ENCODE measurements around the gene BORCS8.
A peak's percentile ranks its signal among the peaks of the same experiment; 100 is the strongest.
"Not testable (repeated sequence)": the region's sequence is repeated elsewhere in the genome, so short reads cannot be mapped to it uniquely, and the experiment has no call there.

Gene BORCS8

DNA sequence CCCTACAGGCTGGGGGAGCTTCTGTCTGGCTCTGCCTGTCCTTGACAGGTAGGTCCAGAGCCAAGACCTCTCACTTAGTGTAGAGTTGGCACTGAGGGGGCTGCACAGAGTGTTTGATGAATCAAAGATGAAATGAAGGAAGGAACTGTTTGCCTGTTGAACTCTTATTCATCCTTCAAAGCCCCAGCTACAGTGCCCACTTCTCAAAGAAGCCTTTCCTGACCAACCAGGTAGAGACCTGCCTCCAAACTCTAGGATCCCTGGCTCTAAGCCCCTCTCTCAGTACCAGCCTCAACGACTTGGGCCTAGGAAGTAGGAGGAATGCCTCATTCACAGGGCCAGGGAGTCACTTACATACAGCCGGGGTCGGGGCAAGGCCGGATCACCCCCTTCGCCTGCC lies 44.6 kb downstream of the BORCS8 start:
- no peak for DNase-seq

DNA sequence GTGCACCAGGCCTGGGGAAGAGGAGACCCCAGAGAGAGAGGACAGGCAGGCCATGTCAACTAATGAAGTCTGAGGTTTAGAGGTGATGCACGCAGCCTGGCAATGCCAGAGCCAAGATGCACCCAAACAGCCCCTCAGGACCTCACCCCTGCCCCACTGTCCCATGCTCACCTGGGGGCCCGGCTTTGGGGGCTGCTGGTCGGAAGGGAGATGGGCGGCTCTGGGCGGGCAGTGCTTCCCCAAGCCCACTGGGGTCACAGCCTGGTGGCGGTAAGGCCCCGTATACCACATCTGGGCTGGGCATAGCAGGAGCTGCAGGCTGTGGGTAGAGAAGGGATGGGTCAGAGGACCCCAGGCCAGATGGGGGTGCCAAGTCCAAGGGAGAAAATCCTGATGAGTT lies 45.1 kb downstream of the BORCS8 start:
- no peak for DNase-seq

GRCh38 chr19:19145684-19146608 lies 46.0 kb downstream of the BORCS8 start:
- DNase-seq, result peak; percentile 56 to 82 (median 76)

DNA sequence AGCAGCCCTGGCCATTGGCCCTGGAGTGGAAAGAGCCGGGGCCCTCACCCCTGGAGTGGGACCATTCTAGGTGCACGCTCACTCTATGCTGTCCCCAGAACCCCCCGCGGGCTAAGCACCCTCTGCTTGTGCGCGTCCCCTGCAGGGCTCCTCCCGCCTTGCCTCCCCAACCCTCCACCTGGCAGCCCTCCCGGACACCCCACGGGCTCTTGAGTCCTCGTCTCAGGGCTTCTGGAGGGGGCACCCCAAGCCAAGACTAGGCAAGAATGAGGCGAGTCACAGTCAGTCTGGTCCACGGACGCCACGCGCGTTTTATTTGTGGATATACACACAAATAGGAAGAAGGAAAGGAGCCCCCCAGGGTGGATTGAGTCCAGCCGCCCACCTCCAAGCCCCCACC lies 46.7 kb downstream of the BORCS8 start:
- DNase-seq, result no peak

- no peak for DNase-seq
Observed at GRCh38 chr19:19142347-19142746, 49.6 kb downstream of the BORCS8 start.

DNA sequence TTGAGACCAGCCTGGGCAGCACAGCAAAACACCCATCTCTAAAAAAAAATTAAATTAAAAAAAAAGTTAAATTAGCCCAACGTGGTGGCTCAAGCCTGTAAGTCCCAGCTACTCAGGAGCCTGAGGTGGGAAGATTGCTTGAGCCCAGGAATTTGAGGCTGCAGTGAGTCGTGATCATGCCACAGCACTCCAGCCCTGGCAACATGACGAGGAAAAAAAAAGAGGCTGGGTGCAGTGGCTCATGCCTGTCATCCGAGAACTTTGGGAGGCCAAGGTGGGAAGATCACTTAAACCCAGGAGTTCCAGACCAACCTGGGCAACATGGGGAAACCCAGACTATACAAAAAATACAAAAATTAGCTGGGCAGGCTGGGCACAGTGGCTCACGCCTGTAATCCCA lies 51.5 kb downstream of the BORCS8 start:
- DNase-seq, result no peak

GRCh38 chr19:19139876-19140229 lies 52.1 kb downstream of the BORCS8 start:
- DNase-seq, result no peak

GRCh38 chr19:19138109-19138981 lies 53.6 kb downstream of the BORCS8 start, which contains the start of gene TMEM161A:
Gene TMEM161A (minus strand): TSS chr19:19138478. CDS start chr19:19138428, 50 bp downstream.
- DNase-seq, result peak; percentile 85 to 97 (median 91)

DNA sequence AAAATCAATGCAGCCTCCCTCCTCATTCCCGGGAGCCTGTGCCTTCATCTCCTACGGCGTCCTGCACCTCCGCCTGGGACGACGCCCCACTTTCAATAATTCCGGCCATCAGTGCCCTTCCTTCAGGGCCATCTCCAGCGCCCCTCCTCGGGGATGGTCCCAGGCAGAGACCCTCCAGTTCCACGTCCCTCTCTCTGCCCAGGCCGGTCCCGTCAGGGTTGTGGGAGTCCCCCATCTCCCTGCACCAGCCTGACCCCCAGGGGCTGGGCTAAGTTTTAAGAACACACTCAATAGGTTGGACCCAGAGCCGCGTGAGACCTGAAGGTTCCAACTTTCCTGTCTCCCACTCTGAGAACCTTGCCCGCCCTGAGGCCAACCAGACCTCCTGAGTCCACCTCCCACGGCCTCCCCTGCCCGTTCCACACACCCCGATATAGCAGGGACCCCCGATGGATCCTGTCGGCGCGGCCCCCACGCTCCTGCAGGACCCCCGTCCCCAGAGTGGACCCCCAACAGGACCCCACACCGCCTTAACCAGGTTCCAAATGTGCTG lies 54.3 kb downstream of the BORCS8 start:
- no peak for DNase-seq

DNA sequence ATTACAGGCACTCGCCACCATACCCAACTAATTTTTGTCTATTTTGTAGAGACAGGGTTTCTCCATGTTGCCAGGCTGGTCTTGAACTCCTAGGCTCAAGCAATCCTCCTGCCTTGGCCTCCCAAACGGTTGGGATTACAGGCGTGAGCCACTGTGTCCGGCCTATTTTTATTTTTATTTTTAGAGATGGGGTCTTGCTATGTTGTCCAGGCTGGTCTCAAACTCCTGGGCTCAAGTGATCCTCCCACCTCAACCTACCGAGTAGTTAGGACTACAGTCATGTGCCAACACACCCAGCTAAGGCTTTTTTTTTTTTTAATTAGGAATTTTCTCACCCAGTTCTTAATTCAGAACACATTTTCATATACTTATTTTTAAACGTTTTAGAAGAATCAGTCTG lies 56.2 kb downstream of the BORCS8 start:
- not testable (repeated sequence) for DNase-seq

GRCh38 chr19:19134687-19135158 lies 57.2 kb downstream of the BORCS8 start:
- peak in 2 of 5 donors; percentile 24 to 28 for DNase-seq

DNA sequence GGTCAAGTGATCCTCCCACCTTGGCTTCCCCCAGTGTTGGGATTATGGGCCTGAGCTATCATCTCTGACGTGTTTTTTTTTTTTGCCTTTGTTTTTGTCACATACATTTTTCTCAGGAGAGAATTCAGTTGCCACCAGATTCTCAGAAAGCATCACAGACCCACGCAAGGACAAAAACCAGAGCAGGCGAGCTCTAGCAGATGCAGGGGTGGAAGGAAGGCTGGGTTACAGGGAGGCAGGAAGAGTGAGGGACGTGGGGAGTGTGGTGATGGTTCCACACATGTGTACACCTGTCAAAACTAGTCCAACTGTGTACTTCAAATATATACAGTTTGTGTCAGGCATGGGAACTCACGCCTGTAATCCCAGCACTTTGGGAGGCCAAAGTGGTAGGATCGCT lies 58.0 kb downstream of the BORCS8 start:
- no peak for DNase-seq

GRCh38 chr19:19132912-19133311 lies 59.0 kb downstream of the BORCS8 start:
- no peak for DNase-seq

DNA sequence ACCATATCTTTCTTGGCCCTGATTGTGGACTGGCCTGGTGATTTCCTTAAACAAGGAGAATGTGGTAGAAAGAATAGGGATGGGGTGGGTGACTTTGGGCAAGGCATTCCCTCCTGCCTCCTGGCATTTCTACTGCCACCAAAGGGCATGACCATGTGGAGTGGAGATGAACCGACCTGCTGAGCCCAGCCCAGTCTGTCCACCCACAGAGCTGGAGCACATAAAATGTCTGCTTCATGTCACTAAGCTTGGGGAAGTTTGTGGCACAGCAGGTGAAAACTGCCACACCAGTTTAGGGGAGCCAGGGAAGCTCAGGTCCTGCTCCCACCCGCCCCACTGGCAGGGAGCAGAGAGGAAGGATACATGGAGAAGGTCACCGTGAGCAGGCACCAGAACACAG lies 60.0 kb downstream of the BORCS8 start:
- no peak for DNase-seq

Measured in T-helper 1 cell (primary cell).